NCI-H774 (cell line): ENCODE results near the gene IGLL5.
"Not testable (repeated sequence)": the region's sequence is repeated elsewhere in the genome, so short reads cannot be mapped to it uniquely, and the experiment has no call there.

Experiments
- DNase-seq: peaks from one replicate; lab custom pipeline; 2025; lab: John Stamatoyannopoulos, UW

The IGLL5 gene

DNA sequence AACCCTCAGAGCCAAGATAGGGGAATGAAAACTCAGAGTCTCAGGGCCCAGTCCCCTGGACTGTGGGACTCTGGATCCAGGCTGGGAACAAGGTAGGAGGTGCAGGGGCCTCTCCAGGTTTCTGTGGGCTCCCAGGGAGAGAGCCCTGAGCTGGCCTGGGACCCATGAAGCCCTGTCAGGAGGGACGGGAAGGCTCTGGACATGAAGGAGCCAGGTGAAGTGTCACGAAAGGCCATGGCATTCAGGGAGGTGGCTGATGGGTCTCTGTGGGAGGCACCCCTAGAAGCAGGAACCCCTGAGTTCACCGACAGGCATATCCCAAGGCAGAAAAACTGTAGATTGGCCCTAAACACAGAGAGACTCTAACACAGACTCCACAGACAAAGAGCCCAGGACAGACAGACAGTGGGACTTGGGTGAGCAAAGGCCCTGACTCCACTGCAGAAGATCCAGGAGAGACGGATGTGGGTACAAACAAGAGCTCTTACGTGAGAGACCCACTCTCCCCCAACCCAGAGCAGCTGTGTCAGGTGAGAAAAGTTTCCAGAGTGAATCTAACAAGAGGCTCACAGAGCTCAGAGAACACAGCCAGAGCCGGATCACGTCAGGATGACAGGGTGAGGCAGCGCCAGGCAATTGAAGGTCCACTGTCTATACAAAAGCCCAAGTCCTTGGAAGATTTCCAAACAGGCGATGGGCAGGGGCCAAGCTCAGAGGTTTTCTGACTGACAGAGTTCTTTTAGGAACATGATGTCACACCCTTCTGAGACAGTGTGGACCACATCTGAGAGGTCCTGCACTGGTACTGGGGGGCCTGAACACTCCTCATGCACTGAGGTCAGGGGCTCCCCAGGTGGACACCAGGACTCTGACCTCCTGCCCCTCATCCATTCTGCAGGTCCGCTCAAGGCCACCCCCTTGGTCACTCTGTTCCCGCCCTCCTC is 27.4 kb downstream of the IGLL5 start:
- DNase-seq, result no peak

DNA sequence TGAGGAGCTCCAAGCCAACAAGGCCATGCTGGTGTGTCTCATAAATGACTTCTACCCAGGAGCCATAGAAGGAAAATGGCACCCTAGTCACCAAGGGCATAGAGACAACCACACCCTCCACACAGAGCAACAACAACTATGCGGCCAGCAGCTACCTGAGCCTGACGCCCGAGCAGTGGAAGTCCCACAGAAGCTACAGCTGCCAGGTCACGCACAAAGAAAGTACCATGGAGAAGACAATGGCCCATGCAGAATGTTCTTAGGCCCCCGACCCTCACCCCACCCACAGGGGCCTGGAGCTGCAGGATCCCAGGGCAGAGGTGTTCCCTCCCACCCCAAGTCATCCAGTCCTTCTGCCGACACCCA is 28.0 kb downstream of the IGLL5 start:
- DNase-seq, result no peak

DNA sequence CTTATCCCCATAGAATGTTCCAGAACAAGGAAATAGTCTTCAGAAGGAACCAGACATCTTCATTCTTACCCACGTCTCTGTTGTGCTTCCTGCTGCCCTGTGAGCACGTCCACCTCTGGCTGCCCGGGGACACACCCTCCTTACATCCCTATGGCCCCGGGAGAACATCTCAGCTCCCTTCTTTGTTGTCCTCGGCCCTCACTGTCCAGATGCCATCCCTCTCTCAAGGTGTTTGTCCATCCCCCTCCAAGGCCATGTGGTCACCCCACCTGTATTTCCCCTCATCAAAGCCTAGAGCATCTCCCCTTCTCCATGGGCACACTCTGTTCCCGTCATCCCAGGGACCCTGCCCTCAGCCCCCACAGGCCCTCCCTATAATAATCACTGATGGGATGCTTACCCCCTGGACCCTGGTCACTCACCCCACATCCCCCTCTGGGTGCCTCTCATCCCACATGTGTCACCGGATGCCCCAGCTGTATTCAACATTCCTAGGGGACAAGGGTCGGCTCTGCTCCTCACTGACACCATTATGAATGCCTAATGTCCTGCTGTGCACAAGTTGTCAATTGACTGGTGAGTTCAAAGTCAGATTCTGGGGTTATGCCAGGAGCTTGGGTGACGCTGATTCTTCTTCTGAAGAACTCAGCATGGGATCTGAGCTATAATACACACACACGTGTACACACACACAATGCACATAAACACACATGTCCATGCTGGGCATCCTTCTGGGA is 28.8 kb downstream of the IGLL5 start:
- no peak for DNase-seq

DNA sequence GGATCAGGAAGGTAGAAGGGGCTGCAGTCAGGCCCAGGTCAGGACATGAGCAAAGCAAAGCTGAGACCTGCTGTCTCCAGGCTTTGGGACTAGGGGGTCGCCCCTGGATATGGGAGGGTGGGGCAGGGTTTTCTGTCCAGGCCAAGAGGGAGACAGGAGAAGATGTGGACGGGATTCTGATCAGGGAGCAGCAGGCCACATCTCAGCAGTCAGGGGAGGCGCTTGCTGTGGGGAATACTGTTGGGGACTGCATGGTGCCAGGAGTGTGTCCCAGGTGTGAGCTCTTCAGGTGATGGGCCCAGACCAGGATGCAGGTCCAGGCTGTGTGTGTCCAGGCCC is 29.3 kb downstream of the IGLL5 start:
- DNase-seq, result no peak

DNA sequence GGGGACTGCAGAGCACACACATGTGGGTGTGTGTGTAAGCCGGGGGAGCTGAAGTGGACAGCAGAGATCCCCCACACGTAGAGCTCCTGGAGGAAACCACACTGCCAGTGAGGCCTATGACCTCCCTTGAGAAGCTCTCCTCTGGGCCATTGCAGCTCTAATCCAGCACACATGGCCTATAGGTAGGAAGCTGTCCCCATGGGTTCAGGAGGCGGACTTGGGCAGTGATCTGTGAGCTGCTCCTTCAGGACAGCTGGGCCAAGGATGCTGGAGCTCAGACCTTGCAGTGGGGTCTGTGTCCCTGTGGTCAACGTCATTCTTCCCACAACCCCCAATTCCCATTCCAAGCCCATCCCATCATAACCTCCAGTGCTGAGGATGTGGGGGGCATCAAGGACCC is 29.8 kb downstream of the IGLL5 start:
- DNase-seq, result no peak

DNA sequence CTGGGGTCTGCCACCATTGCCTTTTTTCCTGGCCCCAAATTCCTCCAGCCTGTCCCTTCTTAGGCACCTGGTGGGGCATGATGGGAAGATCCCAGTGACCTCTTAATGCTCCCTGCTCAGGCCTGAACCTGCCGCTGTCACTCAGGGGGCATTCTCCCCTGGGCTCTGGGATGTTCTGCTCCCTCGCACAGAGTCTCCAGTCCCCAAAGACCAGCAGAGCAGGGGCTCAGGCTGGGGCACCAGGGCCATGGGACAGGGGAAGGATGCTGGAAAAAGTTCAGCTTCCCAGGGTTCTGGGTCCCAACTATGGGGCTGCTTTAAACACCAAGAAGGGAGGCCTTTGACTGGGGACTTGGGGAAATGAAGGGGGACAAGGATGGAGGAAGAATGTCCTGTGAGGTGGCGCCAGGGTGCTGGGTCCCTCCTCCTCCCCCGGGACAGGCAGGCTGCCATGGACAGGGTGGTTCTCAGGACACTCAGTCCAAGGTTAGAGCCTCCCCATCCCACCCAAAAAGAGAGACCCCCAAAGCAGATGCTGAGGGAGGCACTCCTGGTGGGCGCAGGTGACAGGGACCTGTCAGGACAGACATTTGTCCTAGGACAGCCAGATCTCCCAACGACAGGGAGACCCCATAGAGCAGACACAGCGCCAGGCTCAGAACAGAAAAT is 30.8 kb downstream of the IGLL5 start:
- DNase-seq, result no peak

DNA sequence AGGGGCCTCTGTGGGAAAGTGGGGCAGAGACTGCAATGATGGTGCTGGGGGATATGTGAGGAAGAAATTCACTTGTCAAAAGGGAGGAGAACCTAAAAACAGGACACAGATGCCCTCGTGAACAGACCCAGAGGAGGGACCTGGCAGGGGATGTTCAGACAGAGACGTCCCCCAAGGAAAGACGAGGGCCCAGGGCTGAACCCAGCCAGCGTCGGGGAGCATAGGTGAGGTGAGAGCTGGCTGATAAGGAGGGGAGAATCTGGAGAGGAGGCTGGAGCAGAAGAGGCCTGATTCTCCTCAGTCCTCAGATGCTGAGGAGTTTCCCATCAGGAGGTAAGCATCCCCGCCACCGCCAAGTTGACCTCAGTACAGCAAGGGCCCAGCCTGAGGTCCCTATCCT is 31.4 kb downstream of the IGLL5 start:
- no peak for DNase-seq

DNA sequence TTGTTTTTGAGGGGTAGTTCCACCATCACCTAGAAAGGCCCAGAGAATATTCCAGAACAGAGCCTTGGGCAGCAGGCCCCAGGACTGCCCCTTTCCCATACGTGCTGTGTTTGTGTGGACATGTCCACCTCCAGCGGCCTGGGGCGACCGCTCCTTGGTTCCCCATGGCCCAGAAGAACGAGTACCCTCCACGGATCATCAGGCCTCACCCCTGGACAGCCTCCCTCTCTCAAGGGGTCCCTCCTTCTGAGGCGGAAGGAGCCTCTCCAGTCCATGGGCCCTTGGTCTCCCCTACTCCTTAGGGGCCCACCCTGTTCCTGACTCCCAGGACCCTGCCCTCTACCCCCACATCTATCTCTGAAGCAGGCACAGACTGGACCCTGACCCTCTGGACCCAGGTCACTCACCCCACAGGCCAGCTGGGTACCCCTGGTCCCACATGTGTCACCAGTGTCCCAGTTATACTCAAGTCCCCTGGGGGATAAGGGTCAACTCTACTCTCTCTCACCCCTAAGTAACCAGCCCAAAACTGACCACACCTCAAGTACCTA is 32.6 kb downstream of the IGLL5 start:
- DNase-seq, result no peak

DNA sequence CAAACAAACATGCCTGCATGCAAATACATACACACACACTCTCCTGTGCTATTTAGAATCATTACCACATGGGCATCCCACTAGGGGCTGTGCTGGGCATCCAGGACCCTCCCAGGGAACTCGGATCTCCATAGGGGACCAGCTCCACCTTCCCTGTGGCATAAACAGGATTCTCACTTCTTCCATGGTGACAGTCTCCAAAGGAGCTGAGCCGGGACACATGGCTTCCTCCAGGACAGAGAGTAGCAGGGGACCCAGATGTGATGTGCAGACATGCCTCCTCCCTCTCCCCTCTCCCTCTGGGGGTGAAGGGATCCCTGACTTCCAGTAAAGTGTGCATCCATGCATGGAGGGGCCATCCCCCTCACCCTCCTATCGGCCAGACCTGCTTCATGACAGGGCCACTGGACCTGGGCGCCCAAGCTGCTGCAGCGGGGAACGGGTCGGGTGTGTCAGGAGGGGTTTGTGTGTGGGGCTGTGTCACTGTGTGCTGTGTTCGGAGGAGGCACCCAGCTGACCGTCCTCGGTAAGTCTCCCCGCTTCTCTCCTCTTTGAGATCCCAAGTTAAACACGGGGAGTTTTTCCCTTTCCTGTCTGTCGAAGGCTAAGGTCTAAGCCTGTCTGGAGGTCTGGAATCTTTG is 33.4 kb downstream of the IGLL5 start:
- DNase-seq, result no peak

DNA sequence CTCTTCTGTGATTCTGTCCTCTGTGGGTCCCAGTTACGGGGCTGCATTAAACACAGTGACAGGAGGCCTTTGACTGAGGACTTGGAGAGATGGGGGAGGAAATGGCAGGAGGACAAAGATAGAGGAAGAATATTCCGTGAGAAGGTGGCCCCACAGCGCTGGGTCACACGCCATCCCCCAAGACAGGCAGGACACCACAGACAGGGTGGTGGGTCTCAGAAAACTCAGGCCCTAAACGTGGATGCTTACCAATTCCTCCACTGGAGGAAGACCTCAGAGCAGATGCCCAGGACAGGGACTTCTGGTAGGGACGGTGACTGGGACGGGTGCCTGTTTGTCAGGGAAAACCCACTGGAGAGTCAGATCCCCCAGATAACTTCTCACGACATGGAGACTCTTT is 34.0 kb downstream of the IGLL5 start:
- no peak for DNase-seq

DNA sequence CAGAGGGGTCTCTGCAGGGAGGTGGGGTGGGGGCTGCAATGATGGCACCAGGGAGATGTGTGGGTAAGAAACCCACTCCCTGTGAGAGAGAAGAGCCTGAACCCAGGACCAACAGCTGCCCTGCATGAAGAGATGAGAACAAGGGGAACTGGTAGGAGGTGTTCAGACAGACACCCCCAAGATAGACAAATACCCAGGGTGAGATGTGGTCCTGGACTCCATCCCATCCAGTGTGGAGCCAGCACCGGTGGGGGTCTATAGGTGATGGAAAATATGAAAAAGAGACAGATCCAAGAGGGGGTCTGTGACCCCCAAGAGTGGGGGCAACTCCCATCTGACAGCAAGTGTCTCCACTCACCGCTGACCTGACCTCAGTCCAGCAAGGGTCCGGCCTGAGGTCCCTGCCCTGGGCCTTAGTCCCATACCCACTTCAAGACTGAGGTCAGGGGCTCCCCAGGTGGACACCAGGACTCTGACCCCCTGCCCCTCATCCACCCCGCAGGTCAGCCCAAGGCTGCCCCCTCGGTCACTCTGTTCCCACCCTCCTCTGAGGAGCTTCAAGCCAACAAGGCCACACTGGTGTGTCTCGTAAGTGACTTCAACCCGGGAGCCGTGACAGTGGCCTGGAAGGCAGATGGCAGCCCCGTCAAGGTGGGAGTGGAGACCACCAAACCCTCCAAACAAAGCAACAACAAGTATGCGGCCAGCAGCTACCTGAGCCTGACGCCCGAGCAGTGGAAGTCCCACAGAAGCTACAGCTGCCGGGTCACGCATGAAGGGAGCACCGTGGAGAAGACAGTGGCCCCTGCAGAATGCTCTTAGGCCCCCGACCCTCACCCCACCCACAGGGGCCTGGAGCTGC is 34.7 kb downstream of the IGLL5 start:
- DNase-seq, result not testable (repeated sequence)

DNA sequence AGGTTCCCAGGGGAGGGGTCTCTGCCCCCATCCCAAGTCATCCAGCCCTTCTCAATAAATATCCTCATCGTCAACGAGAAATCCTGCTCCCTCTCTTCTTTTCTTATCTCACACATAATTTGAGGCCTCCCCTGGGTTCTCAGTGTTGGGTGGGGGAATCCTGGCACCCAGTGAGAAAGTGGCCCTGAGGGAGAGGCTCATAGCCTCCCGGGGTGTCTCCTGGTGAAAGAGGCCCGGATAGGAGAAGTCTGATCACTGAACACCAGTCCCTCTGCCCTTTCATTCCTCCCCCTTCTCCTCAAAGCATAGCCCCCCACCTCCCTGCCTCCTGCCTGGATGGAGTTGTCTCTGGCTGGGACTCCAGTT is 35.3 kb downstream of the IGLL5 start:
- no peak for DNase-seq

DNA sequence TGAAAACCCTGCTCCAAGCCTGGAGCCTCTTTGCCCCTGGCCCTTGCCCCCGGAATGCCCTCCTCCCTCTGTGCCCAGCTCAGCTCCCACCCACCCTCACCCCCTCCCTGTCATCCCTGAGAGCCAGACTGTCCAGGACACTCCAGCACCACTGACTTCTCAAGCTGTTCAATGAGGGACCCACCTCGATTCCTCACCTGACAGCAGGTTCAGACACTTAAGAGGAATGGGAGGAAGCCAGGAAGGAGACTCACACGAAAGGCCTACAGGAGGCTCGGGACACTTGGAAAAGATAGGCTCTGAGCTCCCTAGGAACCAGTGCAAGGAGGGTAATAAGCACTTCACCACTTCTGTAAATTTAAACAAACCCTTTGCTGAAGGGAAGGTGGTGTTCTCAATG is 35.8 kb downstream of the IGLL5 start:
- no peak for DNase-seq

DNA sequence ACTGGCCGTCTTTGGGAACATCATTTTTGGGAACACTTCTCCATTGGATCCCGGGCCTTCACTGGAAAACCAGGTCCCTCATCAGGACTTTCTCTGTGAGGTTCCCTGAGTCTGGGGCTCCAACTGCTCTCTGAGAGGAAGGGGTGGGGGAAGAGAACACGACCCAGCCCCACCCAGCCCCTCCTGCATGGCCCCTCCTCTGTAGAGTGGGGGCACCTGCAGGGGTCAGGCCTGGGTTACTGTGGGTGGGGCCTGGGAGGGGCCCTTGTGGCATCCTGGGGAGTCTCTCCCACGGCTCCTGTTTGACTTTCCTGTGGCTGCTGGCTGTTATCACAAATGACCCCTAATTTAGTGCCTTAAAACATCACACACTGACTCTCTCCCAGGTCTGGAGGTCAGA is 36.3 kb downstream of the IGLL5 start:
- no peak for DNase-seq

DNA sequence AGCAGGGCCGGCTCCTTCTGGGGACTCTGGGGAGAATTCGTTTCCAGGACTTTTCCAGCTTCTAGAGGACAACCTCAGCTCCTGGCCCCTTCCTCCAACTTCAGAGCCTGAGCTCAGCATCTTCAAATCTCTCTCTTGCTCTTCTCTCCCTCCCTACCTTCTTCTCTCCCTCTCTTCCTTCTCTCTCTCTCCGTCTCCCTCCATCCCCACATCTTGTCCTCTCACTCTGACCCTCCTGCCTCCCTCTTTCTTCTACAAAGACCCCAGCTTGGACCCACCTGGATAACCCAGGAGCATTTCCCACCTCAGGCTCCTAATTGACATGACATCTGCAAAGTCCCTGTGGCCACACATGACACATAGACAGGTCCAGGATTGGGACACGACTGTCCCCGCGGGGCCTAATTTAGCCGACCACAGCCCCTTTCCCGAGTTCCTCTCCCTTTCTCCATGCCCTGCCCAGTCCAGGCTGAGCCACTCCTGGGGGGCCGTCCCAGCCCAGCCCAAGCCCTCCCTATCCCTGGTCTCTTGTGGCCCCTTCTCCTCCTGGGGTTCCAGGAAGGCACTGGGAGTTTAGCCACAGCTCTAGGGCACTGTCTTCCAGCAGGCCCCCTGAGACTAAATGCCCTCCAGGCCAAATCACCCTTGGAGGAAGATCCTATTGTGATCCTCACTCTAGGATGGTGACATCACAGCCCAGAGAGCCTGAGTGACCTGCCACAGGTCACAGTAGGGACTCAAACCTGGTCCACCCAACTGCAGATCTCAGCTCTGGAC is 36.9 kb downstream of the IGLL5 start:
- no peak for DNase-seq

DNA sequence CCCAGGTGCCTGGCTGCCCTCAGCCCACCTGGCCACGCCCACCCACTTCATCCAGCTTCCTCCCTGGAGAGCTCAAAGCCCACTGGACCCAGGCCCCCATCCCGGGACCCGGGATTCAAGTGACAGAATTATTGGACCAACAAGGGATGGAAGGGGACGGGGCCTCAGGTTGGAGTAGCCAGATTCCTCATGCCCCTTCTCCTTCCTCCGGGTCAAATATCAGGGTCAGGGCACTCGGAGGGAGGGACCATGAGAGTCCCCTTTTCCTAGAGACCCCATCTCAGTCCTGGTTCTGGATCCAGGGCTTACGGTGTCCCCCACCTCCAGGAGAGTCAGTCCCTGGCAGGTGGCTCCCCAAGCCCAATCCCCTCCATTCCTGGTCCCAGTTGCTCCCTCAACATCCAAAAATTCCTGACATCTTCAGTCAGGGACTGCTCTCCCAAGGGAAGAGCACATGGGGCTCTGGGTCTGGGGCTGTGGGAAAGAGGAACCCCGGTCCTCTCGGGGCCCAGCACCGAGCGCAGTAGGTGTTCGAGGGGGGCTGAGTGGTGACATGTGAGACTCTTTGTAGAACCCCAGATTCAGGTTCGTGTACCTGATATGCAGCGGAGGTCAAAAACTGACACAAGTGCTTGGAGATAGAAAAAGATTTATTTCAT is 37.7 kb downstream of the IGLL5 start:
- DNase-seq, result no peak

DNA sequence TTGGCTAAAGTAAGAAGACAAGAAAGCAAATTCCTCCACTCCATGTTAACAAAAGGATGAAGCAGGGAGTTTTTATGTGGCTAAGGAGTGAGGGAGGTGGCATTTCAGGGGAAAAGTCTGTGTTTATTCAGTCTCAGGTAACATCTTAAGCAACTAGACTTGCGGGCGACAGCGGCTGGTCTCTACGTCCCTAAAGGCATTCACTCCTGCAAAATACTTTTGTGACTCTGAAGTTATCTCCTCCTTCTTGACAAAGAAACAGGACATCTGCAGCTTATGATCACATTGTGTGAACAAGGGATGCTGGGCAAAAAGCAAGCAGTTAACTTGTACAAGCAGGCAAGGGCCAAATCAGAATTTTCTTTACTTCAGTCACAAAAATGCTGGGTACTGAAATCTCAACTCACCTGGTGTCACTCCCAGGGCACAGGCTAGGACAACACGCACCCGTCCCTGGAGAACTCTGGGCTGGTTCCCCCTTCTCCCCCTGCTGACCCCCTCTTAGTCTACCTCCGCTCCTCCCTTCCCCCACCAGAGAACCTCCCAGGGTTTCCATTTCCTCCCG is 38.3 kb downstream of the IGLL5 start:
- no peak for DNase-seq

DNA sequence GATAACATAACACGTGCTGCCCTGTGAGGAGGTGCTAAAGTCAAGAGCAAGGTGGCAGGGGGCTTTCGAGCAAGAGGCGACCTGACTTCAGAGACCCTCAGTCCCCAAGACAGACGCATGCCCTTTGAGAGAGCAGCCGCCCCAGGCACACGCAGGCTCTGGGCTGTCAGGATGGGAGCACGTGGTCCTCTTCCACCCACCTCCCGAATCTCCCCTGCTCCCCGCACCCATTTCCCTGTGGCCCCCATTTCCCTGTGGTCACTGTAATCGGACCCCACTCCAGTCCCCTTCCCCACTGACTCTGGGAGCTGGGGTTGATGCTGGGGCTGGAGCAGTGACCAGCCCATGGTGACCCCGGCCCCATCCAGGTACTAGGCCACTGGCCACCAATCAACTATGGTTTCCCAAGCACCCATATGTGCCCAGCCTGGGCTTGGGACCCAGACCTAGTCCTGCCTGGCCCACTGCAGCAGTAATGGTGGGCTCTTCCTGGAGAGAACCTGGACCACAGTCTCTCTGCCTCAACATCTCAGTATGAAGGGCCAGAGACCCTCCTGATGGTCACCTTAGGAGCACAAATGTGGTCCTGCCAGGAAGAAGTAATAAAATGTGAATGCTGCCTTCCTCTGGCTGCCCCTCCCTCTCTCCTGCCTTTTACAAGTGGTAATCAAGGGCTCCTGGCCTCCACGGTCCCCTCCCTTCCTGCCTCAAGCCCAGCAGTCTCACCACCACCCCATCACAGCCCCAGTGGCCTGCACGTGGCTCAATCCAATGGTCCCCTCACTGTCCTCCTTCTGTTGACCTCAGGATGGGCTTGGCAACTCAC is 39.0 kb downstream of the IGLL5 start:
- no peak for DNase-seq
